Measurements from ENCODE around the gene PRR7.
A peak's percentile ranks its signal among the peaks of the same experiment; 100 is the strongest.

PRR7 gene

GRCh38 chr5:177447611-177448243 lies 1.1 kb downstream of the PRR7 start:
- ATAC-seq (ENCODE audit: low read depth) (no peak), DNase-seq (ENCODE audit: low spot score in 2 of 2) (no peak)
- H3K4me1 Mint-ChIP-seq = peaks cover 39% of the 10 kb centered on the region

GRCh38 chr5:177448244-177448950 lies 1.8 kb downstream of the PRR7 start:
- Mint-ChIP-seq H3K27ac (peak overlapping the region; percentile 84), H3K4me3 (peak overlapping the region; percentile 63), H3K27me3 (no peaks in the 10 kb centered on the region), H3K4me1 (peaks cover 39% of the 10 kb centered on the region), H3K9me3 (no peaks in the 10 kb centered on the region), H3K36me3 (no peaks in the 10 kb centered on the region)
- ATAC-seq (ENCODE audit: low read depth) = no peak
- DNase-seq (ENCODE audit: low spot score in 2 of 2) = no peak

More at GRCh38 chr5:177447611-177448243, 1.1 kb downstream of the PRR7 start:
- Mint-ChIP-seq H3K4me3 (peak overlapping the region; percentile 65), H3K27ac (peak overlapping the region; percentile 84), H3K36me3 (peaks cover under 1% of the 10 kb centered on the region), H3K9me3 (no peaks in the 10 kb centered on the region), H3K27me3 (no peaks in the 10 kb centered on the region)

- no peak for ATAC-seq (ENCODE audit: low read depth)
- Mint-ChIP-seq H3K27ac (no peak overlapping the region), H3K36me3 (no peaks in the 10 kb centered on the region), H3K4me1 (peaks cover 40% of the 10 kb centered on the region), H3K9me3 (no peaks in the 10 kb centered on the region), H3K27me3 (no peaks in the 10 kb centered on the region), H3K4me3 (no peak overlapping the region)
- no peak for DNase-seq (ENCODE audit: low spot score in 2 of 2)
These were observed 2.8 kb downstream of the PRR7 start for GRCh38 chr5:177449140-177450061.

GRCh38 chr5:177450667-177451424 lies 4.2 kb downstream of the PRR7 start:
- H3K4me1 Mint-ChIP-seq = peaks cover 26% of the 10 kb centered on the region
- H3K36me3 Mint-ChIP-seq = no peaks in the 10 kb centered on the region
- H3K27ac Mint-ChIP-seq = peak overlapping the region; percentile 35
- DNase-seq (ENCODE audit: low spot score in 2 of 2) (no peak), ATAC-seq (ENCODE audit: low read depth) (no peak)
- H3K4me3 Mint-ChIP-seq = no peak overlapping the region
- H3K9me3 Mint-ChIP-seq = no peaks in the 10 kb centered on the region
- H3K27me3 Mint-ChIP-seq = no peaks in the 10 kb centered on the region

- H3K4me1 Mint-ChIP-seq = peaks cover 25% of the 10 kb centered on the region
- no peaks in the 10 kb centered on the region for H3K36me3 Mint-ChIP-seq
- H3K4me3 Mint-ChIP-seq = no peak overlapping the region
- no peak for DNase-seq (ENCODE audit: low spot score in 2 of 2)
- ATAC-seq (ENCODE audit: low read depth) = no peak
- no peaks in the 10 kb centered on the region for H3K9me3 Mint-ChIP-seq
- peak overlapping the region; percentile 98 for H3K27ac Mint-ChIP-seq
- H3K27me3 Mint-ChIP-seq = no peaks in the 10 kb centered on the region
These were observed 6.3 kb downstream of the PRR7 start for GRCh38 chr5:177452688-177453638.

- no peaks in the 10 kb centered on the region for H3K9me3 Mint-ChIP-seq
- DNase-seq (ENCODE audit: low spot score in 2 of 2) = peak in 1 of 2 donors; percentile 67
- peak; percentile 25 for ATAC-seq (ENCODE audit: low read depth)
- peak overlapping the region; percentile 90 for H3K4me3 Mint-ChIP-seq
- peaks cover 18% of the 10 kb centered on the region for H3K4me1 Mint-ChIP-seq
- H3K36me3 Mint-ChIP-seq = no peaks in the 10 kb centered on the region
- H3K27me3 Mint-ChIP-seq = no peaks in the 10 kb centered on the region
- H3K27ac Mint-ChIP-seq = peak overlapping the region; percentile 98
These were observed 7.3 kb downstream of the PRR7 start for GRCh38 chr5:177453852-177454396.

GRCh38 chr5:177454397-177455035 lies 7.9 kb downstream of the PRR7 start:
- peak; percentile 46 for ATAC-seq (ENCODE audit: low read depth)
- Mint-ChIP-seq H3K36me3 (no peaks in the 10 kb centered on the region), H3K27ac (peak overlapping the region; percentile 98)

GRCh38 chr5:177455036-177455660 lies 8.5 kb downstream of the PRR7 start:
- ATAC-seq (ENCODE audit: low read depth) (peak; percentile 50), DNase-seq (ENCODE audit: low spot score in 2 of 2) (peak; percentile 97 to 99)
- Mint-ChIP-seq H3K27ac (peak overlapping the region; percentile 98), H3K4me1 (peaks cover 18% of the 10 kb centered on the region), H3K9me3 (no peaks in the 10 kb centered on the region), H3K27me3 (no peaks in the 10 kb centered on the region), H3K4me3 (peak overlapping the region; percentile 93), H3K36me3 (no peaks in the 10 kb centered on the region)

More at GRCh38 chr5:177454397-177455035, 7.9 kb downstream of the PRR7 start:
- no peaks in the 10 kb centered on the region for H3K27me3 Mint-ChIP-seq
- peaks cover 18% of the 10 kb centered on the region for H3K4me1 Mint-ChIP-seq
- DNase-seq (ENCODE audit: low spot score in 2 of 2) = peak; percentile 99
- peak overlapping the region; percentile 93 for H3K4me3 Mint-ChIP-seq
- H3K9me3 Mint-ChIP-seq = no peaks in the 10 kb centered on the region

- peak; percentile 93 to 94 for DNase-seq (ENCODE audit: low spot score in 2 of 2)
- H3K36me3 Mint-ChIP-seq = no peaks in the 10 kb centered on the region
- H3K27me3 Mint-ChIP-seq = no peaks in the 10 kb centered on the region
- H3K9me3 Mint-ChIP-seq = no peaks in the 10 kb centered on the region
- ATAC-seq (ENCODE audit: low read depth) = peak; percentile 28
- peaks cover 15% of the 10 kb centered on the region for H3K4me1 Mint-ChIP-seq
- H3K4me3 Mint-ChIP-seq = peak overlapping the region; percentile 93
- peak overlapping the region; percentile 98 for H3K27ac Mint-ChIP-seq
These were observed 9.3 kb downstream of the PRR7 start for GRCh38 chr5:177455661-177456590.

- Mint-ChIP-seq H3K9me3 (no peaks in the 10 kb centered on the region), H3K36me3 (no peaks in the 10 kb centered on the region), H3K27me3 (no peaks in the 10 kb centered on the region), H3K27ac (peak overlapping the region; percentile 98), H3K4me3 (peak overlapping the region; percentile 93), H3K4me1 (peaks cover 14% of the 10 kb centered on the region)
- ATAC-seq (ENCODE audit: low read depth) = no peak
- no peak for DNase-seq (ENCODE audit: low spot score in 2 of 2)
These were observed 10.0 kb downstream of the PRR7 start for GRCh38 chr5:177456591-177456964.
